HG03342 (cell line): ENCODE results near the gene PRKCH.

Experiments used
- ATAC-seq: cut with Tn5 transposase; IDR thresholded peaks from one replicate; pipeline ENCODE4 v1.9.1; 2021; ENCODE audit warnings: mild to moderate bottlenecking, moderate library complexity; ENCODE audit not compliant: unreplicated experiment

PRKCH gene

GRCh38 chr14:61335049-61335448 is 13.7 kb downstream of the PRKCH start:
- no peak for ATAC-seq

- no peak for ATAC-seq
Observed at GRCh38 chr14:61335671-61336275, 14.4 kb downstream of the PRKCH start.

DNA sequence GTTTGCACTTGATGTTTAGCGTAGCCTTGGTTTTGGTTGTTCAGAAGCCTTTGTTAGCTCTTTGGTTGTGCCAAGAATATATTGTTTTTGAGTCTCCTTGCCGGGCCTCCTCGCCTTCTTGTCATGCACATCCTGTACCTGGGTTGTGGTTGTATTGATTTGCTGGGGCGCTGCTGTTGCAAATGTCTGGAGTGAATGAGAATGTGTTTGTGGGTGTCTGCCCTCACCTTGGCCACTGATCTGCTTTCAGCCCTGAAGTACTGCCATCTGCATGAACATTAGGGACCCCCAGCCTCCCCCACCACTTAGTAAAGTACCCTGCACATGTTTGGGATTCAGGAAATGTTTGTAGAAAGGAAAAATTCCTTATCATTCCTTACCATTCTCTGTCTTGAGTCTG is 16.5 kb downstream of the PRKCH start:
- no peak for ATAC-seq

DNA sequence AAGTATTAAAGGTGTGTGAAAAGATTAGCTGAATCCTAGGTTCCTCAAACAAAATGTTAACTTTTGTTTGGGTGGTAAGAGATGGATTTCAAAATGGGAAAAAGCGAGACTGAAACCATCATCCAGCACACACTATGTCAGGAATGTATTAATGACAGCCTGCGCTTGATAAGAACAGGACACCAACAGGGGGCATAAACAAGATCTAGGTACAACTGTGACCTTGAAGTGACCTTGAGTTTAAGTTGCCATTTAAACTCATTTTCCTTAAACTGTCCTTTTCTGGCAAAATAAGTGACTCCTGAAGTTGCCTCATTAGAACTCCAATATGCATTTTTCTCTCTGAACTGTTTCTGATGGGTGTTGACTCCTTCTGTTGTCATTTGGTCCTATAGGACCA is 17.1 kb downstream of the PRKCH start:
- ATAC-seq, result no peak

DNA sequence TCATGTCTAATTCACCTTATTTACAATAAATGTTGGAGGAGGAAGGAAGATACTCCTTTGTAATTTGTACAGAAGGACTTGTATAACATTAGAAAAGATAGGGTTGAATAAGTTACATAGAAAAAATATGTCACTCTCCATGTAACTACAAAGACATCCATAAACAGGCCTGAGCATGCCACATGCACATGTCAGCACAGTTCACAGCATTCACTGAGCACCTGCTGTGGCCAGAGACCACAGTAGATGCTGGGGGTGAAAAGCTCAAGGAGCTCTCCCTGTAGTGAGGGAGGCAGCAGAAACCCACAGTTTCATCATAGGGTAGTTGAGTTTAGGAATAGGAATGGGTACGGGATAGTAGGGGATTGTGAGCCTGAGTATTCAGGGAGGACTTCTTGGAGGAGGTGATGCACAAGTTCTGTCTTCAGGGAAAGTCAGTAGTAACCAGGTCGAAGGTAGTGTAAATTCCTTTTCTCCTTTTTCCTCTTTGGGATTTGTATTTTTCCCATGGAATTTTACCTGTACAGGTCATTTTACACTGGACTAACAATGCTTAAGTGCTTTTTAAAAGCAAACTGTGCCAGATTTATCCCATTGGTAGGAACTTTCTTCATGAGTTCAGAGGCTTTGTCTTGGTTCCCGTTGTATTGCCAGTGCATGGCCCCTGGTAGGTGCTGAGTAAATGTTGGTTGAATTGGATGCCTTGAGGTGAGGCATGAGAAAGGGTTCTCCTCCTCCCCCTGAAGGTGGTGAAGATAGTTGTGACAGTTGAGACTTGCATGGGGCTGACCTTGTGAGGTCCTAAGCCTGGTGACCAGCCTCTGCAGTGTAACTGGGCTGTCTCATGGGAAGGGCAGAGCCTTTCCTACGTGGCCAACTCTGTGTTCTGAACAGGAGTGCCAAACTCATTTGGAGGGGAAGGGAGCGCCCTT is 20.2 kb downstream of the PRKCH start:
- ATAC-seq, result no peak

DNA sequence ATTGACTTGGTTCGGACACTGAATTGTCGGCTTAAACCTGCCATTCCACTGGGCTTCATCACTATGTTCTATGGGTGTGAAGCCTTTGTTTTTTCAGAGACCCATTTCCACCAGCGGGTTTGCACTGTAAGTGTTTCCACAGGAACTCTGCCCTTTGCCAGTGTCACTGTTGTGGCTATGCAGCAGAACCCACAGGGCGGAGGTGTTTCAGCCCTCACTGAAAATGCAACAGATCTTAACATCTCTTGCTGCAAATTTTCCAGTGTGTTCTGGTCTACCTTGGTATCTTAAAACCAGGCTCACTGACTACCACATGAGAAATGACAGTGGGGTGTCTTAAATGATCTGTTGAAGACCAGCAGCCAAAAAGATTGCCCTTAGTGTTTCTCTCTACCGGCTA is 21.1 kb downstream of the PRKCH start:
- ATAC-seq, result no peak

DNA sequence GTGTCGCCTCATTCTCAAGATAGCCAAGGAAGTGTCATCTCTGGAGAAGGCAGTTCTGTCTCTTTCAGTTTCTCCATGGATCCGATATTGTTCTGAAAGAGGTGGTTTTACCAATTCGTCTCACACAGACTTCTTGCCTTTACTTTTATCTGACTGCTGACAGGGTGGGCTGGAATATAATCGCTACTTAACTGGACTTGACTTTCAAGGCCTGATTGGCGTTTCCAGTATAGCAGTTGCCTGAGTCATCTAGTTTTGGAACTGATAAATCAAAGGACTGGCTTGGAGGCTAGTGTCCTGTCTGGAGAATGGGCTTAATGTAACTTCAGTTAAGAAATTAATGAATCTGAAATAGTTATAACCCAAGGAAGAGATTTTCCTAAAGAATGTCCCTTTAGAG is 21.6 kb downstream of the PRKCH start:
- no peak for ATAC-seq

GRCh38 chr14:61343471-61343870 is 22.1 kb downstream of the PRKCH start:
- no peak for ATAC-seq

- ATAC-seq, result no peak
Observed at GRCh38 chr14:61343991-61344405, 22.6 kb downstream of the PRKCH start.

GRCh38 chr14:61344437-61345150 is 23.2 kb downstream of the PRKCH start:
- ATAC-seq, result peak; percentile 49

DNA sequence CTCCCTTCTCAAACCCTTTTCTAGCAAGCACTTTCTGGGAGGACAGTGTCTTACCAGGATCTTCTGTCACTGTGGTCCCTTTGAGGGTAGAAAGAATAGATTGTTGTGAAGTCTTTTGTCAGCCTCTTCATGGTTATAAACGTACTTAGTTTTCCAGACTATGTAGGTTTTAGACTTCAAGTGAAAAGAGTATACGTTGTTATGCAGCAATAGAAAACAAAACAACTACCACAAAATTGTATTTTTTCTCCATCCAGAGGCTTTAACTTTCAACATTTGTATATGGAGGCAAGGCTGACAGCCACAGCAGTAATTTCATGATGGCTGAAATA is 23.7 kb downstream of the PRKCH start:
- ATAC-seq, result peak; percentile 22

DNA sequence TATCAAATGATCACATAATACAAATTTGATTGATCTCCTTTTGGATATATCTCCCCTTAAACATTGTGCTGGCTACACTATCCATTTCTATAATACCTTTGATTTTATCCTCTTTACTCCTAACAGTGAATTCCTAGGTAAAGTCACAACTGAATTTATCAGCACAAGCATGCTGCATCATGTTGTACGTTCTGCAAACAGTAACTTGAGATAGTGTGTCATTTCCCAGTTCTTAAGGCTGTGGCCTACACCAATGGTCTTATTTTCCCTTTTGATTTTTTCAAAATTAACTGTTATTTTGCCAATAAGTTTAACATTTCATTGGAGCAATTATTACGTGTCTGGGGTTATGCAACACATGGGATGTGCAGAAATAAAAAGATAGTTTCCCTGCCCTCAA is 24.8 kb downstream of the PRKCH start:
- ATAC-seq, result no peak

DNA sequence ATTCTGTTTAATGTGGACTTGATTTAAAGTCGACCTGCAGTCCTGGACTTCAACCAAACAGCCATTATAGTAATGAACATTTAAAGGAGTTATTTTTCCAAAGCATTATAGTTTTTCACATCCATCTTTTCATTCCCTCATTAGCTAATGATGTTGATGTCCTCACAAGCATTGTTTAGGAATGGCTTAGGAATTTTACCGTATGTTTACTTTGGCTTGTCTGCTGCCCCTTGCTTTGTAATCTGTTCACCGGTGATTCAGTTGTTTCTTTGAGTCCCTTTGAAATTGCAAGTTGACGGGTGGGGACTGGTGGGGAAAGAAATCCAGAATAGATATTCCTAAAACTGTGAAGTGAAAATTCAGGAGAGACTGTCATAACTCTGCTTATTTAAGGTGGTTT is 25.4 kb downstream of the PRKCH start:
- no peak for ATAC-seq

DNA sequence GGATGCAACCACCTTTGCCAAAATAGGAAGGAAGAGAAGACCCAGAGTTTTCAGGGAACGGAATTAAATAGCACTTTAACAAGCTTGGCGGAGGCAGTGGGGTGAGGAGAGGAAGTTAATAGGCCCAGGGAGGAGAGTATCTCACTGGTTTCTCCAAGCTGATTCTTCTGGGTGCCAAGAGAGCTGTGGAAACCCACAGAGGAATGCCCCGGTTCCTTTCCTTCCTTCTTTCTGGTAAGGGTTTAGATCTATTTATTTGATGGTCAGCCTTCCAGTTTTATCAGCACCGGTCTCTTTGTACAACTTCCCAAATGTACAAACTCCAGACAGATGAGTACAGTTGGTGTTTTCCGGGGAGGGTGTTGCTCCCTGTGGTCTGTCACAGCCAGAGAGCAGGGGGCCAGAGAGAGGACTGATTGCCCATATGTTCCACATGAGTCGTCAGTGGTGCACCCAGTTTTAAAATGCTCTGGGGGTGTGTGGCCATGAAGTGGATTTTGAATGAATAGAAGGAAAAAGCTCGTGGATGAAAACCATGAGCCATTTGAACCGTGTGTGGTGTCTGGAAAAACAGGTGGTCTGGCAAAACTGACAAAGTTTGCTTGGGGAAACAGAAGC is 26.6 kb downstream of the PRKCH start:
- no peak for ATAC-seq

DNA sequence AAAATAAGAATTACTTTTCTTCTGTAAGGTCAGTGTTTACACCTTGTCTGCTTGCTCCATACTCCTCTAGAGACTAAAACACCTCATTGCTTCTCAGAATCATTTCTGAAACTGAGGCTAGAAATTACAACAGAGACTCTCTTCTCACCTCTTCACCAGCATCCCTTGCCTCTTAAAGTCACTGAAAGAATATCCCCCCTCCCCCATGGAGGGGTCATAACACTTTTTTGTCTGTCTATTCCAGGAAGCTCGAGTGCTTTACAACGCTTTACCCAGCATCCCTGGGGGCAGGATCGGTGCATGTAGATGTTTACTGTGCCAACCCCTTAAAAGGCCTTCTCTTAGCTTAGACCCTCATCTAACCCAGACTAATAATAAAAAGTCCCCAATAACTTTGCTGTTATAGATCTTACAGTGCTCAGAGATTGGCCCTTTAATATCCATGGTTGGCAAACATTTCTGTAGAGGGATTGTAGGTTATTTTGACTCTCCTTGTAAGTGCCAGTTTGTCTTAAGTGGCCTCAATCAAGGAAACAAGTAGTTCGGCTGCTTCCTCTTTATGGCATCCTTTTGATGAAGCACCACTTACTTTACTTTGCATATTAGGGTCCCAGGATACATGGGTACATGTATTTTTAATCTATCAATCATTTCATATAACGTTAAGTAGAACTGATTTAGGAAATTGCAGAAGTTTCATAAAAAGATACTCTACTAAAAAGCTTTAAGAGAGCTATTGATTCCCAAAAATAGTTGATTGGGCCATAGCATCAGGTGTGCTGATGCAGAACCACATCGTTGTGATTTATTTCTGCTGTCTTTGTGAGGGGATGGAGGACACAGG is 29.3 kb downstream of the PRKCH start:
- ATAC-seq, result no peak

- no peak for ATAC-seq
Observed at GRCh38 chr14:61351477-61351876, 30.1 kb downstream of the PRKCH start.

GRCh38 chr14:61355892-61356325 is 34.5 kb downstream of the PRKCH start:
- no peak for ATAC-seq

DNA sequence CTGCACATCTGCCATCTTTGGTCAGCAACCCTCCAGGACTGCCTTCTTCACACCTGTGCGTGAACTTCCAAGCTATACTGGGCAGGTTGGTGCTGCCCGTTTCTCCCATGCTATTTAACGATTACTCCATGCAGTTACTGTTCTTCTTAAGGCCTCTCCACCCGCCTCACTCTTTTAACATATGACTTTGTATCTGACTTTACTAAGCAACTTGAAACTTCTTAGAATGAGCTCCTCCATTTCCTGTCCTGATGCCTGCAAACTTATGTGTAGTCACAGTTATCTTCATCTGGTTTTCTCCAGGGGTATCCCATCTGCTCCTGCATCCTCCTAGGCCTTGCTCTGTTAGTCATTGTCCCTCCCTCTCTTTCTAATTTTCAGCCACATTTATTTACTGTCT is 35.7 kb downstream of the PRKCH start:
- ATAC-seq, result no peak

DNA sequence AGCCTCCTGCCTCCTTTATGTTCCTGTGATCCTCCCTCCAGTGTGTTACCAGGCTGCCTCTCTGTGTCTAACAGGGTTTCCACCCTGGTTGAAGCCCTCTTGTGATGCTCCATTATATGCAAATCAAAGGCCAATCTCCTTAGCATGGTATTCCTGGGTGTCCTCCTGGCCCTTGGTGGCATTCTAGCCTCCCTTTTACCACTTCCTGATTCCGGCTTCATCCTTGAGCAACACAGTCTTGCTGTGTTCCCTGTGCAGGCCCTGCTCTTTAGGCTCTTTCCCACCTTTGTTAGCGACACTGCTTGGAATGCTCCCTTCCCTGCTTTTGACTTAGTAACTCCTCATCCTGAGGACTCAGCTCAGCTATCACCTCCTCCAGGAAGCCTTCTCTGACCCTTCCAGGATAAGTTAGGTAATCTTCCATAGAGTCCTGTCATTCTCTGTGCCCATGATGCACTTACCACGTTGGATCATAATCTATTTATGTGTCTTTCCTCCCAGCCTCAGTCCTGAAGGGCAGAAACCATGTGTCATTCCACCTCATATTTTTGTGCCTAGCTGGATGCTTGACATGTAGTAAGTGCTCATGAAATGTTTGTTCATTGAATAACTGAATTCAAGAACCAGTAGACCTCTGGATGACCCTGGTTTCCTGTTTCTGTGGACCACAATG is 37.3 kb downstream of the PRKCH start:
- ATAC-seq, result no peak
